HG03025 (cell line): ENCODE results near the gene ZC3H7B.

Source experiments
- ATAC-seq: cut with Tn5 transposase; IDR thresholded peaks from one replicate; pipeline ENCODE4 v1.9.1; 2021; ENCODE audit warnings: mild to moderate bottlenecking, moderate library complexity; ENCODE audit not compliant: unreplicated experiment, low FRiP score

The ZC3H7B gene

GRCh38 chr22:41406410-41406809, 105.1 kb downstream of the ZC3H7B start:
- no peak for ATAC-seq

- no peak for ATAC-seq
These were observed 106.1 kb downstream of the ZC3H7B start for GRCh38 chr22:41407433-41407832.

- no peak for ATAC-seq
These were observed 107.3 kb downstream of the ZC3H7B start for GRCh38 chr22:41408665-41409064.
